HG02938 (cell line): ENCODE data around the gene KLRK1.
"Not testable (repeated sequence)": the region's sequence is repeated elsewhere in the genome, so short reads cannot be mapped to it uniquely, and the experiment has no call there.

Experiments used
- ATAC-seq: cut with Tn5 transposase; IDR thresholded peaks from one replicate; pipeline ENCODE4 v1.9.1; 2021; ENCODE audit warnings: mild to moderate bottlenecking, moderate library complexity; ENCODE audit not compliant: unreplicated experiment

KLRK1 gene

GRCh38 chr12:10363914-10364814, 25.7 kb downstream of the KLRK1 start:
- peak; percentile 84 for ATAC-seq

GRCh38 chr12:10363658-10363913, 26.3 kb downstream of the KLRK1 start:
- no peak for ATAC-seq

GRCh38 chr12:10362828-10363657, 26.8 kb downstream of the KLRK1 start:
- no peak for ATAC-seq

GRCh38 chr12:10362325-10362724, 27.5 kb downstream of the KLRK1 start:
- ATAC-seq = no peak

GRCh38 chr12:10361622-10362021, 28.2 kb downstream of the KLRK1 start:
- ATAC-seq = no peak

- no peak for ATAC-seq
Measured at GRCh38 chr12:10361084-10361483, 28.8 kb downstream of the KLRK1 start.

- ATAC-seq = no peak
Measured at GRCh38 chr12:10358969-10359368, 30.9 kb downstream of the KLRK1 start.

- ATAC-seq = no peak
Measured at GRCh38 chr12:10358131-10358530, 31.7 kb downstream of the KLRK1 start.

GRCh38 chr12:10354502-10354901, 35.3 kb downstream of the KLRK1 start:
- no peak for ATAC-seq

GRCh38 chr12:10354071-10354470, 35.8 kb downstream of the KLRK1 start:
- no peak for ATAC-seq

GRCh38 chr12:10351457-10351856, 38.4 kb downstream of the KLRK1 start:
- not testable (repeated sequence) for ATAC-seq

- no peak for ATAC-seq
Measured at GRCh38 chr12:10341892-10342509, 47.8 kb downstream of the KLRK1 start.

- ATAC-seq = not testable (repeated sequence)
Measured at GRCh38 chr12:10340946-10341345, 48.9 kb downstream of the KLRK1 start.

- ATAC-seq = no peak
Measured at GRCh38 chr12:10339053-10339840, 50.6 kb downstream of the KLRK1 start.

GRCh38 chr12:10338470-10338869, 51.4 kb downstream of the KLRK1 start:
- not testable (repeated sequence) for ATAC-seq

GRCh38 chr12:10336196-10336595, 53.6 kb downstream of the KLRK1 start:
- ATAC-seq = not testable (repeated sequence)

GRCh38 chr12:10331642-10332239, 58.1 kb downstream of the KLRK1 start:
- no peak for ATAC-seq

GRCh38 chr12:10328691-10329090, 61.1 kb downstream of the KLRK1 start:
- not testable (repeated sequence) for ATAC-seq
